ENCODE data around the gene CD82. TPM values are rescaled to one million over a fixed set of nuclear protein-coding genes. Genes with fewer than 3 reads are reported as not detected.

CD82 gene
- total RNA-seq, 1 donor: 23.2 TPM

GRCh38 chr11:44518968-44519550 is 46.4 kb upstream of the CD82 start:
- H3K79me2 ChIP-seq (ENCODE audit: insufficient read depth, low read length): no peaks in the 10 kb centered on the region
- H3K36me3 ChIP-seq (ENCODE audit: insufficient read depth, low read length): no peaks in the 10 kb centered on the region
- no peaks in the 10 kb centered on the region for H3K9me3 ChIP-seq (ENCODE audit: low read depth, low read length)
- peaks cover 59% of the 10 kb centered on the region for H3K27me3 ChIP-seq (ENCODE audit: insufficient read depth, low read length)
- no peak for TF ChIP-seq CTCF (IDR thresholded peaks at IDR 0.05; ENCODE audit: extremely low read depth, low read depth, low read length)
- H3K4me3 ChIP-seq (ENCODE audit: insufficient read depth, low read length): no peak overlapping the region
- H3K4me1 ChIP-seq (ENCODE audit: insufficient read depth, low read length): no peaks in the 10 kb centered on the region
- H2AFZ ChIP-seq (ENCODE audit: low read length): no peak overlapping the region
- H3K4me2 ChIP-seq (ENCODE audit: insufficient read depth, low read length): no peak overlapping the region
- no peak overlapping the region for H3K27ac ChIP-seq (ENCODE audit: low read depth, low read length)
- DNase-seq (ENCODE audit: insufficient read length, low spot score, missing footprints): no peak
- no peaks in the 10 kb centered on the region for H4K20me1 ChIP-seq (ENCODE audit: insufficient read depth, low read length)

GRCh38 chr11:44519989-44520737 is 45.3 kb upstream of the CD82 start:
- Histone ChIP-seq H2AFZ (ENCODE audit: low read length) (no peak overlapping the region), H3K27me3 (ENCODE audit: insufficient read depth, low read length) (peaks cover 59% of the 10 kb centered on the region), H3K4me2 (ENCODE audit: insufficient read depth, low read length) (no peak overlapping the region), H3K79me2 (ENCODE audit: insufficient read depth, low read length) (no peaks in the 10 kb centered on the region), H4K20me1 (ENCODE audit: insufficient read depth, low read length) (no peaks in the 10 kb centered on the region), H3K27ac (ENCODE audit: low read depth, low read length) (no peak overlapping the region), H3K9me3 (ENCODE audit: low read depth, low read length) (no peaks in the 10 kb centered on the region), H3K4me3 (ENCODE audit: insufficient read depth, low read length) (no peak overlapping the region), H3K36me3 (ENCODE audit: insufficient read depth, low read length) (no peaks in the 10 kb centered on the region), H3K4me1 (ENCODE audit: insufficient read depth, low read length) (no peaks in the 10 kb centered on the region)
- no peak for DNase-seq (ENCODE audit: insufficient read length, low spot score, missing footprints)
- TF ChIP-seq CTCF (IDR thresholded peaks at IDR 0.05; ENCODE audit: extremely low read depth, low read depth, low read length): no peak

- H3K27me3 ChIP-seq (ENCODE audit: insufficient read depth, low read length): peaks cover 51% of the 10 kb centered on the region
Measured at GRCh38 chr11:44521148-44521547, 44.3 kb upstream of the CD82 start.

More at GRCh38 chr11:44521148-44521547, 44.3 kb upstream of the CD82 start:
- no peaks in the 10 kb centered on the region for H4K20me1 ChIP-seq (ENCODE audit: insufficient read depth, low read length)
- no peak overlapping the region for H3K4me3 ChIP-seq (ENCODE audit: insufficient read depth, low read length)
- H3K27ac ChIP-seq (ENCODE audit: low read depth, low read length): no peak overlapping the region
- H3K9me3 ChIP-seq (ENCODE audit: low read depth, low read length): no peaks in the 10 kb centered on the region
- no peak for DNase-seq (ENCODE audit: insufficient read length, low spot score, missing footprints)
- H3K79me2 ChIP-seq (ENCODE audit: insufficient read depth, low read length): no peaks in the 10 kb centered on the region
- no peak for TF ChIP-seq CTCF (IDR thresholded peaks at IDR 0.05; ENCODE audit: extremely low read depth, low read depth, low read length)
- no peak overlapping the region for H2AFZ ChIP-seq (ENCODE audit: low read length)
- H3K4me2 ChIP-seq (ENCODE audit: insufficient read depth, low read length): no peak overlapping the region
- H3K4me1 ChIP-seq (ENCODE audit: insufficient read depth, low read length): no peaks in the 10 kb centered on the region
- no peaks in the 10 kb centered on the region for H3K36me3 ChIP-seq (ENCODE audit: insufficient read depth, low read length)
